ENCODE results near the gene SRGAP3. TPM values are rescaled to one million over a fixed set of nuclear protein-coding genes. Genes with fewer than 3 reads are reported as not detected.

SRGAP3 gene
- total RNA-seq, 2 donors from 2014 or later, result 2.6 to 12.8 TPM

DNA sequence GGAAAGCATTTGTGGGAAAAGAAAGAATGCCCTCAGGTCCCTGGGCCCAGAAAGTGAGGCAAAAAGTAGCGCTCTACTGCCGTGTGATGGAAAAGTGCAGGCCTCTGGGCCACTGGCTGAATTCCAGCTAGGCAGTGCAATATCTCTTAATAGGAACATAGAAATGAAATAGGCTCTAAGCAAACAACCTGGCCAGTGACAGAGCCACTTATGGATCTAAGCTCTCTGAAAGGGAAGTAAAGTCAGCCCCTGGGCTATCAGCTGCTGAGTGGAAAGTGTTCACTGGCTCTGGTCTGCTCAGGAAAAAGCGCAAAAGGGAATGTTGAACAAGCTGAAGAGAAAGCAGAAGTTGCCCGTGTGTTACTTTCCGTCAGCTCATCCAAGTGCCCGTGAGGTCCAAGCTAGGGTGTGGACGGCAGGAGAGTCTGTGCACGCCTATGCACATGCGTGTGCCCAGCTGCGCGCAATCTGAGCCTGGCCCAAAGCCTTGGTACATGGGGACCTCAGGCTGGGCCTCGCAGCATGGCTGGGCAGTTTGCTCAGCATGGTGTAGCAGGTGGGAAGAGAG, 212.2 kb downstream of the SRGAP3 start:
- Histone ChIP-seq H3K4me3 (peak overlapping the region; percentile 42), H3K27ac (no peak overlapping the region), H3K36me3 (no peaks in the 10 kb centered on the region), H3K9me3 (no peaks in the 10 kb centered on the region), H3K27me3 (replicated peaks; ENCODE audit: insufficient read depth) (no peaks in the 10 kb centered on the region), H3K4me1 (ENCODE audit: control insufficient read depth in 1 of 2, low read depth in 2 of 2) (peaks cover 6 to 16% of the 10 kb centered on the region in 2 donors)
- TF ChIP-seq, protein P1, sequence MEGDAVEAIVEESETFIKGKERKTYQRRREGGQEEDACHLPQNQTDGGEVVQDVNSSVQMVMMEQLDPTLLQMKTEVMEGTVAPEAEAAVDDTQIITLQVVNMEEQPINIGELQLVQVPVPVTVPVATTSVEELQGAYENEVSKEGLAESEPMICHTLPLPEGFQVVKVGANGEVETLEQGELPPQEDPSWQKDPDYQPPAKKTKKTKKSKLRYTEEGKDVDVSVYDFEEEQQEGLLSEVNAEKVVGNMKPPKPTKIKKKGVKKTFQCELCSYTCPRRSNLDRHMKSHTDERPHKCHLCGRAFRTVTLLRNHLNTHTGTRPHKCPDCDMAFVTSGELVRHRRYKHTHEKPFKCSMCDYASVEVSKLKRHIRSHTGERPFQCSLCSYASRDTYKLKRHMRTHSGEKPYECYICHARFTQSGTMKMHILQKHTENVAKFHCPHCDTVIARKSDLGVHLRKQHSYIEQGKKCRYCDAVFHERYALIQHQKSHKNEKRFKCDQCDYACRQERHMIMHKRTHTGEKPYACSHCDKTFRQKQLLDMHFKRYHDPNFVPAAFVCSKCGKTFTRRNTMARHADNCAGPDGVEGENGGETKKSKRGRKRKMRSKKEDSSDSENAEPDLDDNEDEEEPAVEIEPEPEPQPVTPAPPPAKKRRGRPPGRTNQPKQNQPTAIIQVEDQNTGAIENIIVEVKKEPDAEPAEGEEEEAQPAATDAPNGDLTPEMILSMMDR (IDR thresholded peaks at IDR 0.05), result no peak
- no peak for ATAC-seq (ENCODE audit: insufficient number of reproducible peaks, low FRiP score, low read depth)
- DNase-seq (ENCODE audit: low spot score), result no peak

DNA sequence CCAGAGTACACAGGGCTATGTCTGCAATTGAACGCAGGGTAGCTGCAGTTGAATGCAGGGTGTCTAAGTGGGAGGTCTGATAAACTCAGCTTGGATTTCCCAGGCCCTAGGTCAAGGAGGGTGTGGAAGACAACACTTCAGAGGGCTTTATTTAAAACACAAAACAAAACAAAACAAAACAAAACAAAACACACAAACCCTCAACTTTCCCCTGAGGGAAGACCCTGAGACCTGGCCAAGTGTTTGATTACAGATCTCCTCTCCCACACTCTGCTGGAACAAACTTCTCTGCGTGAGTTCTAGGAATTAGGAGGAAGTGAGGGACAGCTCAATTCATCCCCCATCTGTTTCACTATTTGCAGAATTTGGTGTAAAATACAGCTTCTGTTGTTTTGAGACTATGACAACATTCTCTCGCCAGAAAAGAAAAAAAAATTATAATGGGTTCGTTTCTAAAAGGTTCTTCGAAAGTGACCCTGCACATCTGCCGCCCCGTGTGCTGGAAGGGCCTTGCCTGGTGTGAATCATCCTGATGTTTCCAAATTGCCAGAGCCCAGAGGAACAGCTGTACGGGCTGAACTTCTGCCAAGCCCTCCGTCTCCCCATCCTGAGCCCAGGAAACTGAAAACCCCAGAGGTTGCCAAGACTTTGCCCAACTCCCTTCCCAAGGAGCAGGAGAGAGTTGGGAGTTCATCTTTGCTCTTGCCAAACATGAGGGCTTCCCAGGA, 212.9 kb downstream of the SRGAP3 start:
- Histone ChIP-seq H3K27me3 (replicated peaks; ENCODE audit: insufficient read depth) (no peaks in the 10 kb centered on the region), H3K27ac (no peak overlapping the region), H3K36me3 (no peaks in the 10 kb centered on the region), H3K4me1 (ENCODE audit: control insufficient read depth in 1 of 2, low read depth in 2 of 2) (peaks cover 6 to 16% of the 10 kb centered on the region in 2 donors), H3K9me3 (no peaks in the 10 kb centered on the region), H3K4me3 (peak overlapping the region; percentile 42)
- DNase-seq (ENCODE audit: low spot score), result peak; percentile 6
- no peak for ATAC-seq (ENCODE audit: insufficient number of reproducible peaks, low FRiP score, low read depth)
- TF ChIP-seq, protein P1 (IDR thresholded peaks at IDR 0.05), result no peak

- peaks cover 6 to 16% of the 10 kb centered on the region in 2 donors for H3K4me1 ChIP-seq (ENCODE audit: control insufficient read depth in 1 of 2, low read depth in 2 of 2)
- no peaks in the 10 kb centered on the region for H3K9me3 ChIP-seq
- no peaks in the 10 kb centered on the region for H3K27me3 ChIP-seq (replicated peaks; ENCODE audit: insufficient read depth)
- H3K27ac ChIP-seq, result no peak overlapping the region
- no peak for ATAC-seq (ENCODE audit: insufficient number of reproducible peaks, low FRiP score, low read depth)
- no peaks in the 10 kb centered on the region for H3K36me3 ChIP-seq
- H3K4me3 ChIP-seq, result no peak overlapping the region
- TF ChIP-seq, protein P1 (IDR thresholded peaks at IDR 0.05), result no peak
- DNase-seq (ENCODE audit: low spot score), result no peak
Measured at GRCh38 chr3:9035961-9036360, 213.5 kb downstream of the SRGAP3 start.

- no peak overlapping the region for H3K4me3 ChIP-seq
- H3K9me3 ChIP-seq, result no peaks in the 10 kb centered on the region
- H3K4me1 ChIP-seq (ENCODE audit: control insufficient read depth in 1 of 2, low read depth in 2 of 2), result peaks cover 6 to 16% of the 10 kb centered on the region in 2 donors
- DNase-seq (ENCODE audit: low spot score) (no peak), ATAC-seq (ENCODE audit: insufficient number of reproducible peaks, low FRiP score, low read depth) (no peak)
- TF ChIP-seq, protein P1 (IDR thresholded peaks at IDR 0.05), result no peak
- H3K36me3 ChIP-seq, result no peaks in the 10 kb centered on the region
- H3K27me3 ChIP-seq (replicated peaks; ENCODE audit: insufficient read depth), result no peaks in the 10 kb centered on the region
- no peak overlapping the region for H3K27ac ChIP-seq
Measured at GRCh38 chr3:9035473-9035872, 214.0 kb downstream of the SRGAP3 start.

- ATAC-seq (ENCODE audit: insufficient number of reproducible peaks, low FRiP score, low read depth) (no peak), DNase-seq (ENCODE audit: low spot score) (no peak)
- H3K4me1 ChIP-seq (ENCODE audit: control insufficient read depth in 1 of 2, low read depth in 2 of 2), result peaks cover 6 to 16% of the 10 kb centered on the region in 2 donors
- no peaks in the 10 kb centered on the region for H3K27me3 ChIP-seq (replicated peaks; ENCODE audit: insufficient read depth)
- no peaks in the 10 kb centered on the region for H3K9me3 ChIP-seq
- H3K4me3 ChIP-seq, result no peak overlapping the region
- TF ChIP-seq, protein P1 (IDR thresholded peaks at IDR 0.05), result no peak
- no peak overlapping the region for H3K27ac ChIP-seq
- no peaks in the 10 kb centered on the region for H3K36me3 ChIP-seq
Measured at GRCh38 chr3:9033867-9034266, 215.6 kb downstream of the SRGAP3 start.

All from thoracic aorta (tissue), 2 donors.